GM12801 (cell line): ENCODE data around the gene UBE2QL1.

ENCODE experiments used
- TF ChIP-seq, protein P1 (sequence below): IDR thresholded peaks from one replicate; pipeline ENCODE4 v1.5.1; 2011; ENCODE audit warnings: control low read depth; ENCODE audit not compliant: insufficient read length; ENCODE audit errors: extremely low read depth

The UBE2QL1 gene

DNA sequence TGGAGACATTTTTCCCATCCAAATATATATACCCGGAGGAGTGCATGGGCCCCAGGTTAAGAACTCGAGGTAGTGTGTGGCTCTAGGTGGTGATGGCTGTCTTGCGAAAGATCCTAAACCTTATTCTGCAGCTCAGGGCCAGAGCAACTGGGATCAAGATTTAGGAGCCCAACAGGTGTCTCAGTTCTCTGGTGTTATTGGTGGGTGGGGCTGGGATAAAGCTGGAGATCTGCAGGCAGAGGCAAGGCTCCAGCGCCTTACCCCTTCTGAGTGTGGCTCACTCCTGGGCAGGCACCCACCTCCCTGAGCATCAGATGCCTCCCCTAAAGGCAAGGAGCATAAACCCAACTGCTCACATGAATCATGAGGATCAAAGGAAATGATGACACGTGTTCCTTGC, 11.2 kb downstream of the UBE2QL1 start:
- TF ChIP-seq, protein P1, sequence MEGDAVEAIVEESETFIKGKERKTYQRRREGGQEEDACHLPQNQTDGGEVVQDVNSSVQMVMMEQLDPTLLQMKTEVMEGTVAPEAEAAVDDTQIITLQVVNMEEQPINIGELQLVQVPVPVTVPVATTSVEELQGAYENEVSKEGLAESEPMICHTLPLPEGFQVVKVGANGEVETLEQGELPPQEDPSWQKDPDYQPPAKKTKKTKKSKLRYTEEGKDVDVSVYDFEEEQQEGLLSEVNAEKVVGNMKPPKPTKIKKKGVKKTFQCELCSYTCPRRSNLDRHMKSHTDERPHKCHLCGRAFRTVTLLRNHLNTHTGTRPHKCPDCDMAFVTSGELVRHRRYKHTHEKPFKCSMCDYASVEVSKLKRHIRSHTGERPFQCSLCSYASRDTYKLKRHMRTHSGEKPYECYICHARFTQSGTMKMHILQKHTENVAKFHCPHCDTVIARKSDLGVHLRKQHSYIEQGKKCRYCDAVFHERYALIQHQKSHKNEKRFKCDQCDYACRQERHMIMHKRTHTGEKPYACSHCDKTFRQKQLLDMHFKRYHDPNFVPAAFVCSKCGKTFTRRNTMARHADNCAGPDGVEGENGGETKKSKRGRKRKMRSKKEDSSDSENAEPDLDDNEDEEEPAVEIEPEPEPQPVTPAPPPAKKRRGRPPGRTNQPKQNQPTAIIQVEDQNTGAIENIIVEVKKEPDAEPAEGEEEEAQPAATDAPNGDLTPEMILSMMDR, result no peak

DNA sequence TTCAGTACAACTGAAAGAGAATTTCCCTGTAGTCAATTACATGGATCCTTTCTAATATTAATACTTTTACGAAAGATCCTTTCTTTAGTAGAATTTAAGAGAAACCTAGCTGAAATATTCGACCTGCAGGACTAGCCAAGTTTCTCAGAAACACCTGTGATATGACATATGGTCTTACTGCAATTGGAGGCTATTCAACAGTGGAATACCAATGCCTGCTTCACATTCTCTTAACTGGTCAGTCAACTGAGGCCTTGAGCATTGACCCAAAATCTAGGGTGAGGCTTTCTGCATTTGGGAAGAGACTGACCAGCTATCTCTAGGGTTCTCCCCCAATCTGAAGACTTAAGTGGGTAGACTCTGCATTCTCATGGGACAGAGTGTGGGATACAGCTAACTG, 12.3 kb downstream of the UBE2QL1 start:
- TF ChIP-seq, protein P1, result no peak

DNA sequence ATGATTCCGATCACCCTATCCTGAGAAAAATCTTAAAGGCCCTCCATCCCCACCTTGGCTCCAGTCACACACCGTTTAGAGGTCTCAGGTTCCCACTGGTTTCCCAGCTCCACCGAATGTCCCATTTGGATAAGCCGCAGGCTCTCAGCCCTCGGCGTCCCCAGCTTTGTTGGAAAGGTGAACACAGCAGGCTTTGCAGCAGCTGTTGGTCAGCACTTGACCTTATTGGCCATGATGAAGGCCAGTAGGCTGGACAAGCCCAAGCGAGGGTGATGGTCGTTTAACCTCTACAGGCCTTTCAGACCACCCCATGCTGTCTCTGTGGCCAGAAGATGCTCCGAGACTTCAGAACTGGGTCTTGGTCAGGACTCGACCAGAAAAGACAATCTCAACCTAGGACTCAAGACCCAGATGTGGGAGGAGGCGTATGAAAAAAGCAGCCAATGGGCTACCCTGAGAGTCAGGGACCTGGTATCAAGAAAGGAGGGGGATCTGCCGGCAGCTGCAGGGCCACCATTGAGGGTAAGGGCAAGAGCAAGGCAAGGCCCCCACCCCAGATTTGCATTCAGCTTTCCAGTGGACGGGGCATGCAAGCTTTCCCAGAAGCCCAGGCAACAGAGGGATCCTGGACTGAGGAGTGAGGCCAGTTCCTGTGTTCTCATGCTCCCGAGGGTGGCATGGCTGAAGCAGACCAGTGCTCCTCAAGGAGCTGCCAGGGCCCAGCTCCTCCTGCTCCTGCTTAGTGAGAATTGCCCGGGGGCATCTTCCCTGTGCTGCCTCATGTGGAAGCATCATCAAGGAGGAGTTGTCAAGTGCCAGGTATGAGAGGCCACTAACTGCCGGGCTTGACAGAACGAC, 13.4 kb downstream of the UBE2QL1 start:
- TF ChIP-seq, protein P1, result no peak

DNA sequence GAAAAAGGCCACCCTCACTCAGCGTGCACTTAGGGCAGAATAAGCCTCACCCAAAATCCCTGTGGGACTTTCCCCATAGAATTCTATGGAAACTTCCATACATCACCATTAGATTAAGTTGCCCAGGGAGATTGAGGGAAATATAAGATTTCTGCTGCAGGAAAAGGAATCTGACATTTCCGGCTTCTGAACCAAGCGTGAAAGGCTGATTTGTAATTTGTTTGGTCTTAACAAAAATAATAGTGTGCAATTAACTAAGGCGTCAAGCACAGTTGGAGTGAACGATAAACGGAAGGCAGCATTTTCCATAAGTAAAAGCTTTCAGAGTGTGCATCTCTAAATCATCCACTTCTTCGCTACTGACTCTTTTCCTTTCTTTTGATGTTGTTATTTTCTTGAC, 14.0 kb downstream of the UBE2QL1 start:
- TF ChIP-seq, protein P1, result no peak

DNA sequence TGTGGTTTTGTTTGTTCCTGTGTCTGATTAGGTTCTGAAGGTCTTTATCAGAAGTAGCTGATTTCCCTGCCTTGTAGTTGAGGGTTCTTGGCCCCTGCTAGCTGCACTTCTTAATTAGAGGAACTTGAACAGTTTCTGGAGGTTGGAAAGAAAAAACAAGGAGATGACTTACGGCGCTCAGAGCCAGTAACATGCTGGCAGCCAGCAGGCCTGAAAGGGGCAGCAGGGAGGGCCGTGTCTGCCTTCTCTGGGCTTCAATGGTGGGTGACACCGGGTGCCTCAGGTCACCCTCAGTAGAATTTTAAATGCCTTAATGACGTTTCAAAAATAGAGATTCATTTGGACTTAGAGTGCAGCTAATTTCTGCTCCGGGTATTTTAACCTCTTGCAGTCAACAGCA, 15.8 kb downstream of the UBE2QL1 start:
- TF ChIP-seq, protein P1, result no peak

DNA sequence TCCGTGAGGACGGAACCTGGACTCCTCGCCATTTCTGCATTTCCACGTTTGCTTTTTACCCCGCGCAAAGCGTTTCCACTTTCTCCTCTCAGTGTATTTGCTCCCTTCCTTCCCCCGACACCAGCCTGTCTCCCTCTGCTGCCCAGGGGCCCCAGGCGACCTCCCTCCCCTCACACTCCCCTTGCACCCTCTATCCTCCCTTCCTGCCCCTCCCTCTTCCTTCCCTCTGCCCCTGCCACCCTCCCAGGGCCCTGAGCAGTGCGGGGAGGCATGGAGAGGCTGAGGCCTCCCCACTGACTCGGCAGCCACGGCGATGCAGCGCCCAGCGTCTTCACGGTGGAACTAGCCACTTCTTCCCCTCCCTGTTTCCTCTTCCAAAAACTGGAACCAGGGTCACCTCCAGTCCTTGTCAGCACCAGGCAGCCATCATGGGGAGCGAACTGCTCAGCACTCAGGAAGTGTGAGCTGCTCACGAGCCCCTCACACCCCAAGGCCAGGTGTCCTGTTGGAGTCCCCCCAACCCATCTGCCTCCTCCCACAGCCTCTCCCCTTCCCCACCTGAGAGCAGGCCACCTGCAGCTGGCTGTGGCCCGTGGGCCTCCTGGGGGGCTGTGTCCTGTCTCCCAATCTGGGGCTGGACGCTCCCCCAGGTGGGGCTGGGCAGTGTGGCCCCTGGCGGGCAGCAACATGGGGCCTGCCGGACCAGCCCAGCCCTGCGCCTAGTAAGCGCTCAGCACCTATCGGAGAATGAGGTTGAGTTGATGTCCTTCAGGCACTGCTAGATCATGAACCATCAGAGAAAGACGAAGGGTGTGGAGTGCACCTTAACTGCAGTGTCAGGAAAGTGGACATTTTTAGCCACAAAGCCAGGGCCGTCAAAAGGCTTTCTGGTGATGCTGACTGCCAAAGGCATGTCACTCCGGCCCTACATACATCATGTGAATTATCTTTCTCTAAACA, 17.5 kb downstream of the UBE2QL1 start:
- TF ChIP-seq, protein P1, result no peak

DNA sequence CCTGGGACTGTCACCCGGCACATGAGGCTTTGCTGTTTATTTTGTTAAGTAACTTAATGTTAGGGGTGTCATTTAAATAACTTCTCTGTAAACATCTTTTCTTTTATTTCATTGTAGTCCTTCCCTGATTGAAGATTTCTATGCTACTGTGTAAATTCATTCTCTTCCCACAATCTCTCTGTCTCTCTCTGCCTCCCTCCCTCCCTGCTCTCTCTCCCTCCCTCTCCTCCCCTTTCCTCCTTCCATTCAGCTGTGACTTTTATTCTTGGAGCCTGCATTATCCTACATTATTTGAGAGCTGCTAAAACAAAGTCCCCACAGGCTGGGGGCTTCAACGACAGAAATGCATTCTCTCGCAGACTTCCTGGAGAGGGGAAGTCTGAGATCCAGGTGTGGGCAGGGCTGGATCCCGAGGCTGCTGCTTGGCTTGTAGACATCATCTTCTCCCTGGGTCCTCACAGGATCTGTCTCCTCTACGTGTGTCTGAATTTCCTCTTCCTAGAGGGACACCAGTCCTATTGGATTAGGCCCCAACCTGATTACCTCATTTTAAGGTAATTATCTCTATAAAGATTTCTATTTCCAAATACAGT, 18.4 kb downstream of the UBE2QL1 start:
- TF ChIP-seq, protein P1, result no peak
